Smooth muscle cell of the coronary artery (primary cell): ENCODE measurements around the gene CYTIP. TPM values are rescaled to one million over a fixed set of nuclear protein-coding genes. Genes with fewer than 3 reads are reported as not detected.

ENCODE experiments used
- total RNA-seq: library from RNA; depleted of rRNA; stranded (reverse); fragments of >200 nt; gene quantifications from 2 replicates; pipeline ENCODE4 v1.2.3, GENCODE V29; 2014; ENCODE audit warnings: low replicate concordance

Gene CYTIP
- total RNA-seq: 0.08 and 0.23 TPM in 2 replicates

GRCh38 chr2:157443795-157444640 is at the start of gene CYTIP:
CYTIP (minus strand) TSS chr2:157444089; CDS start chr2:157444020, 69 bp downstream.

Other genes starting within 250 kb of the CYTIP start
- 15.1 and 73.1 TPM in 2 replicates for gene GALNT5, start 186.4 kb downstream of the CYTIP start, total RNA-seq
- gene ERMN, start 118.3 kb downstream of the CYTIP start, total RNA-seq: not detected in 2 replicates
- gene ACVR1C, start 184.8 kb upstream of the CYTIP start, total RNA-seq: 0.08 and 0.59 TPM in 2 replicates